H9 (cell line): ENCODE results near the gene PLEKHA7. TPM values are rescaled to one million over a fixed set of nuclear protein-coding genes. Genes with fewer than 3 reads are reported as not detected.

Experiments used
- DNase-seq: peaks from one replicate; pipeline ENCODE4 v3.0.0-alpha.2; 2017
- H2AFZ ChIP-seq: one replicate; pipeline ENCODE4 v1.6.1; 2013; ENCODE audit warnings: mild to moderate bottlenecking, low read length, control low read depth, moderate library complexity
- H2AK5ac ChIP-seq: 2 replicates; pipeline ENCODE4 v1.6.1; 2013; ENCODE audit warnings: low read length, control low read depth, mixed read lengths; ENCODE audit not compliant: insufficient read length
- H2BK120ac ChIP-seq: one replicate; pipeline ENCODE4 v1.6.1; 2013; ENCODE audit warnings: low read depth, mild to moderate bottlenecking, low read length, control low read depth, inconsistent platforms; ENCODE audit not compliant: poor library complexity, severe bottlenecking
- H2BK12ac ChIP-seq: 2 replicates; pipeline ENCODE4 v1.6.1; 2013; ENCODE audit warnings: low read length, control low read depth, mixed read lengths, low read depth; ENCODE audit not compliant: insufficient read length
- H2BK15ac ChIP-seq: 2 replicates; pipeline ENCODE4 v1.6.1; 2013; ENCODE audit warnings: low read depth, low read length, control low read depth
- H2BK20ac ChIP-seq: one replicate; pipeline ENCODE4 v1.6.1; 2013; ENCODE audit warnings: low read depth, mild to moderate bottlenecking, low read length, control low read depth, inconsistent platforms; ENCODE audit not compliant: poor library complexity, severe bottlenecking
- H2BK5ac ChIP-seq: 2 replicates; pipeline ENCODE4 v1.6.1; 2013; ENCODE audit warnings: low read length, control low read depth, mixed read lengths; ENCODE audit not compliant: insufficient read length
- H3K14ac ChIP-seq: 2 replicates; pipeline ENCODE4 v1.6.1; 2013; ENCODE audit warnings: low read length, control low read depth; ENCODE audit not compliant: insufficient read depth
- H3K18ac ChIP-seq: 2 replicates; pipeline ENCODE4 v1.6.1; 2013; ENCODE audit warnings: low read depth, mild to moderate bottlenecking, mixed read lengths, low read length, control low read depth; ENCODE audit not compliant: insufficient read length
- H3K23ac ChIP-seq: 2 replicates; pipeline ENCODE4 v1.6.1; 2013; ENCODE audit warnings: low read length, control low read depth, mixed read lengths, low read depth; ENCODE audit not compliant: insufficient read length
- H3K23me2 ChIP-seq: 2 replicates; pipeline ENCODE4 v1.6.1; 2013; ENCODE audit warnings: low read depth, mild to moderate bottlenecking, mixed read lengths, low read length, control low read depth; ENCODE audit not compliant: insufficient read length, poor library complexity, severe bottlenecking
- H3K27ac ChIP-seq: 2 replicates; pipeline ENCODE4 v1.5.1; 2013; ENCODE audit warnings: low read length, control low read depth, mixed read lengths, low read depth; ENCODE audit not compliant: insufficient read length
- H3K27me3 ChIP-seq: 2 replicates; pipeline ENCODE4 v1.6.1; 2013; ENCODE audit warnings: low read length, control low read depth, inconsistent platforms; ENCODE audit not compliant: insufficient read depth
- H3K4ac ChIP-seq: 2 replicates; pipeline ENCODE4 v1.6.1; 2013; ENCODE audit warnings: low read depth, mild to moderate bottlenecking, control low read depth, inconsistent platforms, low read length, moderate library complexity
- H3K4me1 ChIP-seq: 2 replicates; pipeline ENCODE4 v1.6.1; 2013; ENCODE audit warnings: low read length, control low read depth, inconsistent platforms; ENCODE audit not compliant: insufficient read depth
- H3K4me2 ChIP-seq: 2 replicates; pipeline ENCODE4 v1.6.1; 2013; ENCODE audit warnings: low read length, control low read depth, mixed read lengths; ENCODE audit not compliant: insufficient read length, insufficient read depth
- H3K56ac ChIP-seq: 2 replicates; pipeline ENCODE4 v1.6.1; 2013; ENCODE audit warnings: low read depth, mild to moderate bottlenecking, mixed read lengths, low read length, control low read depth; ENCODE audit not compliant: insufficient read length
- H3K79me1 ChIP-seq: 2 replicates; pipeline ENCODE4 v1.6.1; 2013; ENCODE audit warnings: low read depth, mild to moderate bottlenecking, moderate library complexity, low read length, control low read depth, inconsistent platforms; ENCODE audit not compliant: insufficient read depth, poor library complexity, severe bottlenecking
- H3K79me2 ChIP-seq: 2 replicates; pipeline ENCODE4 v1.6.1; 2013; ENCODE audit warnings: low read length, control low read depth, inconsistent platforms; ENCODE audit not compliant: insufficient read depth
- H3K9ac ChIP-seq: 2 replicates; pipeline ENCODE4 v1.6.1; 2013; ENCODE audit warnings: low read length, control low read depth, mixed read lengths; ENCODE audit not compliant: insufficient read length; ENCODE audit errors: extremely low read depth
- H3K9me3 ChIP-seq: one replicate; pipeline ENCODE4 v1.6.1; 2013; ENCODE audit warnings: low read depth, low read length, inconsistent platforms; ENCODE audit not compliant: control insufficient read depth
- H3T11ph ChIP-seq: one replicate; pipeline ENCODE4 v1.6.1; 2013; ENCODE audit warnings: mild to moderate bottlenecking, low read length, control low read depth, inconsistent platforms
- H4K20me1 ChIP-seq: one replicate; pipeline ENCODE4 v1.6.1; 2013; ENCODE audit not compliant: control insufficient read depth, insufficient read length, insufficient read depth
- H4K5ac ChIP-seq: 2 replicates; pipeline ENCODE4 v1.6.1; 2013; ENCODE audit warnings: low read depth, mild to moderate bottlenecking, mixed read lengths, low read length, control low read depth; ENCODE audit not compliant: insufficient read length
- H4K8ac ChIP-seq: replicated peaks from 2 replicates; pipeline ENCODE4 v1.6.1; 2013; ENCODE audit warnings: low read length, control low read depth, mixed read lengths, low read depth; ENCODE audit not compliant: insufficient read length
- H4K91ac ChIP-seq: 2 replicates; pipeline ENCODE4 v1.6.1; 2013; ENCODE audit warnings: low read depth, mild to moderate bottlenecking, moderate library complexity, mixed read lengths, low read length, control low read depth; ENCODE audit not compliant: insufficient read length
- H3K27ac Mint-ChIP-seq, 3 experiments: 2 replicates in 2 of 3; 3 replicates in 1 of 3; pipeline ENCODE4 v1.8.0; 2020 to 2021; ENCODE audit warnings: mixed read lengths in 3 of 3, mild to moderate bottlenecking in 1 of 3, moderate library complexity in 1 of 3
- H3K27me3 Mint-ChIP-seq: 2 replicates; pipeline ENCODE4 v1.8.0; 2021; ENCODE audit warnings: low read depth, mild to moderate bottlenecking, moderate library complexity, mixed read lengths
- H3K36me3 Mint-ChIP-seq, 3 experiments: 2 replicates in 2 of 3; 3 replicates in 1 of 3; pipeline ENCODE4 v1.8.0; 2020 to 2021; ENCODE audit warnings: low read depth in 3 of 3, mixed read lengths in 3 of 3; ENCODE audit not compliant: insufficient read depth in 1 of 3
- H3K4me1 Mint-ChIP-seq, 2 experiments: 2 replicates each; pipeline ENCODE4 v1.8.0; 2020; ENCODE audit warnings: mixed read lengths in 2 of 2
- H3K4me3 Mint-ChIP-seq, 2 experiments: 2 replicates in 1 of 2; 3 replicates in 1 of 2; pipeline ENCODE4 v1.8.0; 2020 to 2021; ENCODE audit warnings: mild to moderate bottlenecking in 2 of 2, mixed read lengths in 2 of 2, moderate library complexity in 1 of 2
- H3K9me3 Mint-ChIP-seq, 2 experiments: 2 replicates in 1 of 2; 3 replicates in 1 of 2; pipeline ENCODE4 v1.8.0; 2020; ENCODE audit warnings: mild to moderate bottlenecking in 2 of 2, mixed read lengths in 2 of 2, moderate library complexity in 1 of 2
- WGBS: extraction: QIAGEN DNeasy Blood & Tissue Kit; methylation state at CpG from one replicate; pipeline ENCODE4 v1.1.7; 2013; ENCODE audit warnings: missing lambda C conversion rate, low lambda C conversion rate, mixed read lengths; ENCODE audit not compliant: insufficient read length; ENCODE audit errors: extremely low coverage; 5-methylcytosine and 5-hydroxymethylcytosine counted together
- total RNA-seq: library from RNA; stranded (reverse); gene quantifications from 2 replicates; pipeline ENCODE4 v1.2.1, GENCODE V29; 2021
- TF ChIP-seq, protein P1 (sequence below): fragments of 200-600 bp; sonication (generic); conservative IDR thresholded peaks from 3 replicates; pipeline ENCODE4 v1.8.0; 2021; ENCODE audit warnings: antibody characterized with exemption, mild to moderate bottlenecking

PLEKHA7 gene
- total RNA-seq, 1 experiment from 2014 or later: 21.0 TPM

DNA sequence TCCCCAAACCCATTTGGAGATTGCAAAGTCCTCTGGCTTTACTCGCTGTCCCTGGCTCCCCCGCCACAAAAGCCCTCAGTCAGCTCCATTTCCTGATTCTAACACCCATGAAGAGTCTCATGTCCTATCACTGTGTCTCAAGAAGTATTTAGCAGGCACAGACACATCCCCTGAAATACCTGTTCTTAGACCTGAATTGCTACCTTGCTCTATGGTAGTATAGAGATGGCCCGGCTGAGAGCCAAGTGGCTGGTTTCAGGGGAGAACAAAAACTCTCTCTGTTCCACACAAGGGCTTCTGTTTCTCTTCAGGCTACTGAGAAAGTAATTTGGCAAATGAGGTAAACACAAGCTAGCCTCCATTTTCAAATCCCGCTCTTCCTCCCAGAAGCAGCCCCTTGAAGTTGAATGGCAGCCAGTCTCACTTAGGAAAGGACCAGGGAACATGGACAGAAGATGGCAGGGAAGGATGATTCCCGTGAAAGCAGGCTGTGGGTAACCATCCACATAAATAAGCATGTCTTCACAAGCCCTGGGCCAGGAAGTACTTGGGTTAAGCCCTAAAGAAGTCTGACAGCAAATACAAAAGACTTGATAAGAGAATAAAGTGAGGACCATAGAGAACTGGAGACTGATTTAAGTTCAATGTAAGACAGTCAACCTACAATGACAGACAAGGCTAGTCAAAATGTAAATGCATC, 138.0 kb downstream of the PLEKHA7 start:
- no peaks in the 10 kb centered on the region for H3K79me2 ChIP-seq
- no peak overlapping the region for H3K27ac ChIP-seq
- no peak overlapping the region for H4K91ac ChIP-seq
- H2BK12ac ChIP-seq: no peak overlapping the region
- H3K9ac ChIP-seq: no peak overlapping the region
- Mint-ChIP-seq H3K36me3 (no peaks in the 10 kb centered on the region), H3K4me3 (no peak overlapping the region), H3K4me1 (peaks cover 37 to 40% of the 10 kb centered on the region in 2 experiments), H3K9me3 (no peaks in the 10 kb centered on the region), H3K27me3 (no peaks in the 10 kb centered on the region), H3K27ac (peak overlapping the region; percentile 24 to 81 (median 61); a peak in 6 of 7 replicates)
- peaks cover 9% of the 10 kb centered on the region; the same call in 1 of the 2 replicates for H3K4me1 ChIP-seq
- H2BK120ac ChIP-seq: no peak overlapping the region
- no peak overlapping the region for H3K23ac ChIP-seq
- no peak overlapping the region for H3K18ac ChIP-seq
- no peak overlapping the region for H2BK5ac ChIP-seq
- H4K5ac ChIP-seq: no peak overlapping the region
- H2AFZ ChIP-seq: no peak overlapping the region
- no peak for DNase-seq
- no peaks in the 10 kb centered on the region for H4K20me1 ChIP-seq
- H3T11ph ChIP-seq: no peak overlapping the region
- H3K4me2 ChIP-seq: no peak overlapping the region
- H3K79me1 ChIP-seq: no peaks in the 10 kb centered on the region
- no peak overlapping the region for H2BK20ac ChIP-seq
- H3K4ac ChIP-seq: no peak overlapping the region
- TF ChIP-seq, protein P1, sequence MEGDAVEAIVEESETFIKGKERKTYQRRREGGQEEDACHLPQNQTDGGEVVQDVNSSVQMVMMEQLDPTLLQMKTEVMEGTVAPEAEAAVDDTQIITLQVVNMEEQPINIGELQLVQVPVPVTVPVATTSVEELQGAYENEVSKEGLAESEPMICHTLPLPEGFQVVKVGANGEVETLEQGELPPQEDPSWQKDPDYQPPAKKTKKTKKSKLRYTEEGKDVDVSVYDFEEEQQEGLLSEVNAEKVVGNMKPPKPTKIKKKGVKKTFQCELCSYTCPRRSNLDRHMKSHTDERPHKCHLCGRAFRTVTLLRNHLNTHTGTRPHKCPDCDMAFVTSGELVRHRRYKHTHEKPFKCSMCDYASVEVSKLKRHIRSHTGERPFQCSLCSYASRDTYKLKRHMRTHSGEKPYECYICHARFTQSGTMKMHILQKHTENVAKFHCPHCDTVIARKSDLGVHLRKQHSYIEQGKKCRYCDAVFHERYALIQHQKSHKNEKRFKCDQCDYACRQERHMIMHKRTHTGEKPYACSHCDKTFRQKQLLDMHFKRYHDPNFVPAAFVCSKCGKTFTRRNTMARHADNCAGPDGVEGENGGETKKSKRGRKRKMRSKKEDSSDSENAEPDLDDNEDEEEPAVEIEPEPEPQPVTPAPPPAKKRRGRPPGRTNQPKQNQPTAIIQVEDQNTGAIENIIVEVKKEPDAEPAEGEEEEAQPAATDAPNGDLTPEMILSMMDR: no peak
- H3K9me3 ChIP-seq: no peaks in the 10 kb centered on the region
- H2AK5ac ChIP-seq: no peak overlapping the region
- H2BK15ac ChIP-seq: no peak overlapping the region
- H3K27me3 ChIP-seq: no peaks in the 10 kb centered on the region
- no CpG with 5 or more reads among the region's 5 CpGs for WGBS
- no peak overlapping the region for H4K8ac ChIP-seq
- no peak overlapping the region for H3K56ac ChIP-seq
- no peak overlapping the region for H3K14ac ChIP-seq
- no peaks in the 10 kb centered on the region for H3K23me2 ChIP-seq
